GM18951 (cell line): ENCODE data around the gene CD2BP2.
"Not testable (repeated sequence)": the region's sequence is repeated elsewhere in the genome, so short reads cannot be mapped to it uniquely, and the experiment has no call there.

ENCODE experiments used
- POLR2A ChIP-seq: IDR thresholded peaks from 4 replicates; pipeline ENCODE4 v1.6.1; 2011; ENCODE audit warnings: mild to moderate bottlenecking; ENCODE audit not compliant: insufficient read length, insufficient read depth; ENCODE audit errors: extremely low read depth
- in situ Hi-C: fragments of 300-500 bp; cut with MboI; formaldehyde crosslinking; loops from one replicate; pipeline ENCODE4 v1.12.0; 2022; ENCODE audit warnings: low sequenced_read_pairs, mixed read lengths, inconsistent platforms; ENCODE audit not compliant: unreplicated experiment

Gene CD2BP2

DNA sequence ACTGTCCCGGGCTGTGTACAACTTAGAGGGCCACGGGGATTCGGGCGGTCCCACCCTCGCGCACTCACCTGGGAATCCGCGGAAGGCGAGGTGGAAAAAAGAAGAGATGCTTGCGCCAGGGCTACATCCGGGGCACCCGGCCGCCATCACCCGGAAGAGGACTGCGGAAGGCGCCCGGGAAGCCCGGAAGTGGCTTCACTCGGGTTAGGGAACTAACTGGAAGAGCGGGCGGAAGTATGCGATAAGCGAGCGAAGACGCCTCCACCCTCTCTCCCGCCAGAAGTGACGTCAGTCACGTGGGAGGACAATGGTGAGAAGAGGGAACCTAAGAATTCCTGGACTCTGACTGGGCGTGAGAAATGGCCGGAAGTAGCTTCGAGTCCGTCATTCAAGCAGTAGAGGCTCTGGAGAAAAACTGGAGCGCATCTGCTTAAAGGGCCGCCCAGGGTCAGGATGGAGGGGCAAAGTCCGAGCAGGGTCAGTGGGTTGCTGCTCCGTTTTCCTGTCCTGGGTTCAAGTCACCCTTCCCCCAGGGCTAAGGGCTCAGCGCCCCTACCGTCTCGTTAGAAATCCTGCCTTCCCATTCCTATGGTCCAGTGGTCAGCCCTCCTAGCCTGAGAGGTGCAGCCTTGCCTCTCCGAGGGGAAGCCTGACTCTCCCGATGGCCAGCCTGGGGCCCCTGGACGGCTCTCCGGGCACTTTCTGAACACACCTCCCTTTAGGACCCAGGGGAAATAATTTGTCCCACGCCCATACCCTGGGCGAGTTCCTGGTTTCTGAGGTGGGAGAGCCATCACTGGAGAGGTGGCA, at the start of gene CD2BP2:
CD2BP2 (minus strand) TSS at position 165 of the 810 bp plus-strand sequence. CDS start 627 bp downstream, outside the sequence.
- TF ChIP-seq POLR2A: peak; percentile 58
- in situ Hi-C loops: no loop called here

DNA sequence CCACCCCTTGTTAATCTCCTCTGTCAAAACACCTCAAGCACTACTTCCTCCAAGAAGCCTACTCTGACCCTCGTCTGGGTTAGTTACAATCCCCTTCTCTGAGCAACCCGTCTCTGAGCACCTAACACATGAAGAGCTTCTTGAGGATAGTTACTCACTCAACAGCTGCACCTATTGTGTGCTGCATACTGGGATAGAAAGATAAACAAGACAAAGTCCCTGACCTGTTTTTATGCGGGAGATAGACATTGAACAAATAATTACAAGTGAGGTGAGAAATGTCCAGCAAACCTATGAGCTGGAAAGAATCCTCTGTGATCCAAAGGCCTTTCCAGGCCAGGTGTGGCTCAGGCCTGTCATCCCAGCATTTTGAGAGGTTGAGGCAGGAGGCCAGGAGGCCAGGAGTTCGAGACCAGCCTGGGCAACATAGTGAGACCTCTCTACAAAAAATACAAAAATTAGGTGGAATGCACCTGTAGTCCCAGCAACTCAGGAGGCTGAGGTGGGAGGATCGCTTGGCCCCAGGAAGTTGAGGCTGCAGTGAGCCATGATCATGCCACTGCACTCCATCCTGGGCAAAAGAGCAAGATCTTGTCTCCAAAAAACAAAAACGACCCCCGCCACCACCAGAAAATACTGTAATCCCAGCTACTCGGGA, 46.8 kb upstream of the CD2BP2 start:
- in situ Hi-C loops: loop anchor here (25.0 kb wide), 2 partner anchors 190 to 940 kb away; partner anchors contain the start of genes BOLA2, SLX1B and SULT1A4

DNA sequence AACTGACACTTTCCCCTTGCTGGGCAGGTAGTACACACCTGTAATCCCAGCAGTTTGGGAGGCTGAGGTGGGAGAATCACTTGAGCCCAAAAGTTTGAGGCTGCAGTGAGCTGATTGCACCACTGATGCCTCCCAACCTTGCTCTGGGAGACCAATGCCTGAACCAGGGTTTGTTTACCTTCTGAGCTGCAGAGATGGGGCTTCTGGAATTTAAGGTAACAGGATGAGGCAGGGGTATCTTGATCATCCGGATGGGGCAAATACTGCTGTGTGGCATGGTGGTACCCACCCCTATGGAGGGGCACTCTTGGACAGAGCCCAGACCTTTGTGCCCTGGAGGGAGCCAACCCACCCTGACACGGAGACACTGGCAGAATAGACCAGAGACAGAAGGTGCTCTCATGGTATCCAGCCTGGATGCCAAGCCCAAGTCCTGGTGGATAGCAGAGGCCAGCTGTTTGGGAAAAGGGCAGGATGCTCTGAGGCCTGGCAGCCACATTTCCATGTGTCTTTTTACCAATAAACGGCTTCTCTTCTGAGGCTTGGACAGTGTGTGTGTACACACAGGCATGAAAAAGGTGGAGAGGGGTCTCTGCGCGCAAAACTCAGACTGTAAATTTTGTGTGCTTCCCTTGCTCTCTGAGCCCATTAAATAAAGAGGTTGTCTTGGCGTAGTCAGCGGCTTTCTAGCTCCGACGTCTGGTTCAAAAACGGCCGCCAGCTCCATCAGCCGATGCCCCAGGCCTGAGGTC, 44.5 kb upstream of the CD2BP2 start:
- in situ Hi-C loops: loop anchor here (25.0 kb wide), 2 partner anchors 187 to 937 kb away; partner anchors contain the start of genes BOLA2, SLX1B and SULT1A4
- TF ChIP-seq POLR2A: no peak

More for the DNA sequence above, 46.8 kb upstream of the CD2BP2 start:
- no peak for TF ChIP-seq POLR2A

DNA sequence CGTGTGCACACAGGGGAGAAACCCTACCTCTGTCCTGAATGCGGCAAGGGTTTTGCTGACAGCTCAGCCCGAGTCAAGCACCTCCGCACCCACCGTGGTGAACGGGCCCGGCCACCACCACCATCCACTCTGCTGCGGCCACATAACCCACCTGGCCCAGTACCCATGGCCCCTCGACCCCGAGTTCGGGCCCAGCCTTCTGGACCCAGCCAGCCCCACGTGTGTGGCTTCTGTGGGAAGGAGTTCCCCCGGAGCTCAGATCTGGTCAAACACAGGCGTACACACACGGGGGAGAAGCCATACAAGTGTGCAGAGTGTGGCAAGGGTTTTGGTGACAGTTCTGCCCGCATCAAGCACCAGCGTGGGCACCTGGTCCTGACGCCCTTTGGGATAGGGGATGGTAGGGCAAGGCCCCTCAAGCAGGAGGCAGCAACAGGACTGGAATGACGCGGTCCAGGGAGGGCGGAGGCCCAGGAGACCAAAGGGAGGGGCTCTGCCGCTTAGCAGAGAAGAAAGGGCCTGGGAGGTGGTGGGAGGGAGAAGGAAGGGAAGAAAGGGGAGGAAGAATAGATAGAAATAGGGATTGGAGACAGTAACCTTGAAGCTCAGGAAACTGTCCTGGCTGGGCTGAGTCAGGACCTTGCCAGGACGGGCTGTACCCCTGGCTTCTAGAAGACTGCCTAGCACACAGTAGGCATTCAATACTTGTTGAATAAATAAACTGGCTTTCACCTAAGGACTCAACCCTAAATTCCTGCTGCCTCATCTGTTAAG, 43.7 kb upstream of the CD2BP2 start:
- in situ Hi-C loops: no loop called here

GRCh38 chr16:30397776-30398660, 42.9 kb upstream of the CD2BP2 start:
- in situ Hi-C loops: no loop called here
- no peak for TF ChIP-seq POLR2A

More for the DNA sequence above, 43.7 kb upstream of the CD2BP2 start:
- no peak for TF ChIP-seq POLR2A

DNA sequence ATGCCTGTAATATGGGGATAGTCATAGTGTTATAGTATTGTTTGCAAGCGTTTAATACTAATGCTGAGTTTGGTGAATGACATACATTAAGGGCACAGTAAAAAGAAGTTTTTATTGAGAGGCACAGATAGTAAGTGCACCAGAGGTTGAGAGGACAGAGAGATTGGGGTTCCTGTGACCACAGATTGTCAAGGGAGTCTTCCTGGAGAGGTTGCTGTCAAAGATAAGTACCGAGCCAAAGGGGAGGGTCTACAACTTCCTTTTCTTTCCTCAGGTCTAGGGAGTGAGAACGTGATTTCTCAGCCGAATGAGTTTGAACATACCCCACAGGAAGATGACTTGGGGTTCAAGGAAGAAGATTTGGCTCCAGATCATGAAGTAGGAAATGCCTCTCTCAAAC, 41.9 kb upstream of the CD2BP2 start:
- TF ChIP-seq POLR2A: no peak
- in situ Hi-C loops: no loop called here

GRCh38 chr16:30396627-30397026, 41.5 kb upstream of the CD2BP2 start:
- in situ Hi-C loops: not testable (repeated sequence)

GRCh38 chr16:30395992-30396585, 41.0 kb upstream of the CD2BP2 start:
- no peak for TF ChIP-seq POLR2A
- in situ Hi-C loops: no loop called here

GRCh38 chr16:30395155-30395991, 40.3 kb upstream of the CD2BP2 start, which contains the start of gene ZNF48:
TSS of gene ZNF48 (plus strand) at chr16:30395420. CDS start at chr16:30395795, 375 bp downstream.
- in situ Hi-C loops: no loop called here

GRCh38 chr16:30394592-30395154, 39.6 kb upstream of the CD2BP2 start:
- in situ Hi-C loops: no loop called here
- no peak for TF ChIP-seq POLR2A

More at GRCh38 chr16:30395155-30395991, 40.3 kb upstream of the CD2BP2 start, which contains the start of gene ZNF48:
- TF ChIP-seq POLR2A: peak; percentile 73
